Thyroid gland (tissue), 4 donors: ENCODE results near the gene SAMD11. TPM values are rescaled to one million over a fixed set of nuclear protein-coding genes. Genes with fewer than 3 reads are reported as not detected.

Source experiments
- DNase-seq, 2 donors: peaks; one replicate each; pipeline ENCODE4 v3.0.0-alpha.2; 2019
- H3K27ac ChIP-seq, 3 donors: fragments of 200-600 bp; sonication (generic); 1 replicate in 2 of 3; 2 replicates in 1 of 3; pipeline ENCODE4 v1.5.1; 2016 to 2019; ENCODE audit warnings: mild to moderate bottlenecking in 1 of 3, moderate library complexity in 1 of 3
- H3K27me3 ChIP-seq: fragments of 200-600 bp; sonication (generic); one replicate; pipeline ENCODE4 v1.5.1; 2019
- H3K36me3 ChIP-seq, 2 donors: fragments of 200-600 bp; sonication (generic); one replicate each; pipeline ENCODE4 v1.5.1; 2016 to 2019
- H3K4me1 ChIP-seq, 2 donors: fragments of 200-600 bp; sonication (generic); one replicate each; pipeline ENCODE4 v1.5.1; 2017 to 2019
- H3K4me3 ChIP-seq, 3 donors: fragments of 200-600 bp; sonication (generic); replicated peaks in 1 of 3; 1 replicate in 2 of 3; 2 replicates in 1 of 3; pipeline ENCODE4 v1.5.1; 2016; ENCODE audit warnings: mild to moderate bottlenecking in 1 of 3
- H3K9me3 ChIP-seq: fragments of 200-600 bp; sonication (generic); one replicate; pipeline ENCODE4 v1.5.1; 2017
- POLR2A ChIP-seq, 2 donors: fragments of 450-650 bp; IDR thresholded peaks; one replicate each; pipeline ENCODE4 v1.6.1; 2017; ENCODE audit warnings: antibody characterized with exemption in 2 of 2, mild to moderate bottlenecking in 2 of 2, moderate library complexity in 1 of 2
- WGBS, 2 donors: methylation state at CpG; one replicate each; pipeline ENCODE4 v1.1.5; 2017; 5-methylcytosine and 5-hydroxymethylcytosine counted together
- intact Hi-C: fragments of 100-400 bp; cut with DNase I; formaldehyde crosslinking; loops from one replicate; pipeline ENCODE4 v1.15.1; 2023
- total RNA-seq, 4 donors: library from RNA; depleted of rRNA; stranded (reverse); fragments of >200 nt; gene quantifications; one replicate each; pipeline ENCODE4 v1.2.3, GENCODE V29; 2016
- TF ChIP-seq, protein P1 (sequence below), 6 experiments: fragments of 200-600 bp in 3 of 6; fragments of 450-650 bp in 3 of 6; sonication (generic) in 3 of 6; IDR thresholded peaks; one replicate each; pipeline ENCODE4 v1.5.1; 2016 to 2019; ENCODE audit warnings: antibody characterized with exemption in 6 of 6, mild to moderate bottlenecking in 2 of 6, inconsistent platforms in 1 of 6, moderate library complexity in 1 of 6

SAMD11 gene
- total RNA-seq, 4 donors from 2014 or later = 4.1 to 11.2 (median 6.3) TPM

DNA sequence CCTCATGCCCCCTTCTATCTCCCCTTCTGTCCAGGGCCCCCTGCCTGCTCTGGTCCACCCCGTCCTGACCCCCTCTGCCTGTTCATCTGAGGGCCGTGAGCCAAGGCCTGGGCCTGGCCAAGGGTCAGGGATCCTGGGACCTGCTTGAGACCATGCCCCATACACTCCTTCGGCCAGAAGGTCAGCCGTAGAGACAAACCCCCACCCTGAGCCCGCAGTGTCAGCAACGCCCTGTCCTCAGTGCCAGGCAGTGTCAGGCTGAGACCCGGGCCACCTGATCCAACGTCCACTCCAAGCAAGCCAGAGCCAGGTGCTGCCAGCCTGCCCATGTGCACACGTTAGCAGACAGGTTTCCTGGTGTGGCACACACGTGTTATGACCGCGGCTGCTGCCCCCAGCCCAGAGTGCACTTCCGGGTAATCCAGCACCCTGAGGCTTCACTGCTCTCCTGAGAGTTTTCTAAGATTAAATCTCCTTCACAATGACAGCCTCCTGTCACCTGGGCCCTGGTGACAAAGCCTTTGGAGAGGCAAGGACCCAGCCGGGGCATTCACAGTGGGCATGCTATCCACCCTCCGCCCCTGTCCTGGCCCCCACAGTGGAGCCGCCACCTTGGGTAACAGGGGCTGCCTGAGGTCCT is 10.1 kb upstream of the SAMD11 start:
- intact Hi-C loops = no loop called here
- H3K27me3 ChIP-seq = no peaks in the 10 kb centered on the region
- peaks cover 0 to 10% of the 10 kb centered on the region in 2 donors for H3K4me1 ChIP-seq
- no peak overlapping the region for H3K4me3 ChIP-seq
- TF ChIP-seq POLR2A (IDR thresholded peaks at IDR 0.05) = no peak
- TF ChIP-seq, protein P1, sequence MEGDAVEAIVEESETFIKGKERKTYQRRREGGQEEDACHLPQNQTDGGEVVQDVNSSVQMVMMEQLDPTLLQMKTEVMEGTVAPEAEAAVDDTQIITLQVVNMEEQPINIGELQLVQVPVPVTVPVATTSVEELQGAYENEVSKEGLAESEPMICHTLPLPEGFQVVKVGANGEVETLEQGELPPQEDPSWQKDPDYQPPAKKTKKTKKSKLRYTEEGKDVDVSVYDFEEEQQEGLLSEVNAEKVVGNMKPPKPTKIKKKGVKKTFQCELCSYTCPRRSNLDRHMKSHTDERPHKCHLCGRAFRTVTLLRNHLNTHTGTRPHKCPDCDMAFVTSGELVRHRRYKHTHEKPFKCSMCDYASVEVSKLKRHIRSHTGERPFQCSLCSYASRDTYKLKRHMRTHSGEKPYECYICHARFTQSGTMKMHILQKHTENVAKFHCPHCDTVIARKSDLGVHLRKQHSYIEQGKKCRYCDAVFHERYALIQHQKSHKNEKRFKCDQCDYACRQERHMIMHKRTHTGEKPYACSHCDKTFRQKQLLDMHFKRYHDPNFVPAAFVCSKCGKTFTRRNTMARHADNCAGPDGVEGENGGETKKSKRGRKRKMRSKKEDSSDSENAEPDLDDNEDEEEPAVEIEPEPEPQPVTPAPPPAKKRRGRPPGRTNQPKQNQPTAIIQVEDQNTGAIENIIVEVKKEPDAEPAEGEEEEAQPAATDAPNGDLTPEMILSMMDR (IDR thresholded peaks at IDR 0.05) = no peak
- H3K27ac ChIP-seq = no peak overlapping the region
- H3K36me3 ChIP-seq = no peaks in the 10 kb centered on the region
- no peaks in the 10 kb centered on the region for H3K9me3 ChIP-seq
- peak in 1 of 2 donors; percentile 0 for DNase-seq
- WGBS, 2 donors = 55 to 63% methylated on average over 9 to 15 of the region's 16 CpGs

DNA sequence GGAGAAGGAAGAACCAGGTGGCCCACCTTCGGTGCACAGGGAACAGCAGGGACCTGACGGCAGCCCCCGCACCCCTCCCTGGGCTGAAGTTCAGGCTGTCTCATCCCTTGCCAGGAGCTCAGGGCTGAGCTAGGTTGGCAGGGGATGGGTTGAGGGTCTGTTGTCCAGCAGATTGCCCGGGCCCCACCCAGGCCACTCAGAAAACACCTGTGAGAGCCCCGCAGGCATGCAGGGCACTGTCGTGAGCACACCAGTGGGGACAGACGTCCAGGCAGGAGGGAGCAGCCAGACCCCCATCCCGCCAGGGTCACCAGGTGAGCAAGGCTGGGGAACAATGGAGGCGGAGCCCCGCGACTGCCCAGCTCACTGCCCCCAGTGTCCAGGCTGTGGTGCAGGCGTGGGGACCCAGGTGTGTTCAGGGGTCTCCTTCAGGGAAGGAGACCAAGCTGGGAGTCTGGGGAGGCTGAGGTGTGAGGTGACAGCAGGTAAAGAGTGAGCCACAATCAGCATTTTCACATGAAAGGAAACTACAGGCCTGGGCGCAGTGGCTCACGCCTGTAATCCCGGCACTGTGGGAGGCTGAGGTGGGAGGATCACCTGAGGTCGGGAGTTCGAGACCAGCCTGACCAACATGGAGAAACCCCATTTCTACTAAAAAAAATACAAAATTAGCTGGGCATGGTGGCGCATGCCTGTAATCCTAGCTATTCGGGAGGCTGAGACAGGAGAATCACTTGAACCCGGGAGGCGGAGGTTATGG is 9.4 kb upstream of the SAMD11 start:
- Histone ChIP-seq H3K4me1 (peaks cover 0 to 10% of the 10 kb centered on the region in 2 donors), H3K27me3 (no peaks in the 10 kb centered on the region), H3K27ac (no peak overlapping the region), H3K36me3 (no peaks in the 10 kb centered on the region), H3K4me3 (no peak overlapping the region), H3K9me3 (no peaks in the 10 kb centered on the region)
- DNase-seq = peak in 1 of 2 donors; percentile 0
- TF ChIP-seq, protein P1 (IDR thresholded peaks at IDR 0.05) = no peak
- TF ChIP-seq POLR2A (IDR thresholded peaks at IDR 0.05) = no peak
- WGBS, 2 donors = 80 to 86% methylated on average over 13 to 21 of the region's 21 CpGs
- intact Hi-C loops = no loop called here

DNA sequence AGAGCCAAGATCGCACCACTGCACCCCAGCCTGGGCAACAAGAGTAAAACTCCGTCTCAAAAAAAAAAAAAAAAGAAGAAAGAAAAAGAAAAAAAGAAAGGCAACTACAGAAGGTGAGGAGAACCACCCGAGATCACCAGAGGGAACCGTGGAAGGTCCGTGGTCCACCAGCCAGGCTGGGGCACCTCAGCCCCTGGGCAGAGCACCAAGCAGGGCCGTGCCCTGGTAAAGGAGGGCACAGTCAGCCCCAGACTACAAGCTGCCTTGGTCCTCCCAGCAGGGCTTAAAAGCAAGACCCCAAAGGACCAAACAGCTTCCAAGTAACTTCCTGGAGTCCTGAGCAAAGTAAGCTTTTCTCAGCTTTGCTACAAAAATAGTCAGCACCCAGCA is 8.8 kb upstream of the SAMD11 start:
- Histone ChIP-seq H3K27ac (no peak overlapping the region), H3K36me3 (no peaks in the 10 kb centered on the region), H3K9me3 (no peaks in the 10 kb centered on the region), H3K27me3 (no peaks in the 10 kb centered on the region), H3K4me1 (peaks cover 0 to 11% of the 10 kb centered on the region in 2 donors), H3K4me3 (no peak overlapping the region)
- no peak for TF ChIP-seq POLR2A (IDR thresholded peaks at IDR 0.05)
- TF ChIP-seq, protein P1 (IDR thresholded peaks at IDR 0.05) = no peak
- DNase-seq = no peak
- WGBS, 2 donors = 72 to 84% methylated on average over 6 of the region's 6 CpGs
- intact Hi-C loops = no loop called here

DNA sequence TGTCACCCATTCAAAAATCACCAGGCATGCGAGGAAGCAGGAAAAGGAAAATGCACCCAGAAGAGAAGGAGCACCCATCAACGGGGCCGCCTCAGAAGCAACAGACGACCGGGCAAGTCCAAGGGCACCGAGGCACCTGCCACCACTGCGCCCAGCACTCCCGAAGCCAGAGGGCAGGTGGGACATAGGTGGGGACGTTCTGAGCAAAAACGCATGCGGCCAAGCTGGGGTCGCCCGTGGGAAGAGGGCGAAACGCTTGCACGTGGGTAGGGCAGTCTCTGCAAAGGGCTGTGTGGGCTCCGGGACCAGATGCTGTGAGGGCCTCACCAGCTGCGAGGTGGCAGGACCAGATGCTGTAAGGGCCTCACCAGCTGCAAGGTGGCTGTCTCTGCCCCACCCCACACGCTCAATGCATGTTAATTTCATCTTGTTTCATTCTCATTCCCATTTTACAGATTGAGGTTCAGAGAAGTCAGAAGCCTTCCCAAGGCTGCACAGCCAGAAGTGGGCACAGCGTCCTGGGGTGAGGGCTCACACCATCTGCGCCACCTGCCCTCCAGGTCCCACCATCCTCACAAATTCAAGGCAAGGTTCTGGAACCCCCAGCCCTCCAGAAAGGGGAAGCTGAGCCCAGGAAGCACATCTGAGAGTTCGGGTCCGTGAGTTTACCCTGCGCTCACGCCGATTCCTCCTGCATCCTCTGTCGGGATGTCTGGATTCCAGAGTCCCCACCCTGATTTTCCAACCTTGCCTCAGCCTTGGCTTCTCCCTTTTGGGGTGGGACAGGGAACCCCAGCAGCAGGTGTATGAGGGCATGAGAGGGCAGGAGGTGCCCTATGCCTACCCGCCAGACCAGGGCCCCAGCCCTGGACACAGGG is 8.2 kb upstream of the SAMD11 start:
- H3K4me3 ChIP-seq = no peak overlapping the region
- H3K27me3 ChIP-seq = no peaks in the 10 kb centered on the region
- no peak overlapping the region for H3K27ac ChIP-seq
- H3K9me3 ChIP-seq = no peaks in the 10 kb centered on the region
- TF ChIP-seq, protein P1 (IDR thresholded peaks at IDR 0.05) = no peak
- no peak for TF ChIP-seq POLR2A (IDR thresholded peaks at IDR 0.05)
- H3K4me1 ChIP-seq = peaks cover 2 to 11% of the 10 kb centered on the region in 2 donors
- DNase-seq = no peak
- H3K36me3 ChIP-seq = no peaks in the 10 kb centered on the region
- 76 to 84% methylated on average over 24 to 28 of the region's 28 CpGs for WGBS, 2 donors
- intact Hi-C loops = no loop called here
